Esophagus squamous epithelium (tissue), 5 donors: Measurements from ENCODE around the gene A1BG. TPM values are rescaled to one million over a fixed set of nuclear protein-coding genes. Genes with fewer than 3 reads are reported as not detected.

Experiments used
- DNase-seq: peaks from one replicate; lab custom pipeline; 2025; lab: John Stamatoyannopoulos, UW
- H3K27ac ChIP-seq, 4 donors: fragments of 200-600 bp; sonication (generic); one replicate each; pipeline ENCODE4 v1.5.1; 2016 to 2019; ENCODE audit warnings: mild to moderate bottlenecking in 1 of 4
- H3K27me3 ChIP-seq, 4 donors: fragments of 200-600 bp; sonication (generic); 1 replicate in 3 of 4; 2 replicates in 1 of 4; pipeline versions ENCODE4 v1.5.1 to v1.6.0; 2017 to 2021; ENCODE audit warnings: antibody characterized with exemption in 1 of 4
- H3K36me3 ChIP-seq, 3 donors: fragments of 200-600 bp; sonication (generic); one replicate each; pipeline ENCODE4 v1.5.1; 2016 to 2019
- H3K4me1 ChIP-seq, 3 donors: fragments of 200-600 bp; sonication (generic); one replicate each; pipeline ENCODE4 v1.5.1; 2017 to 2019
- H3K4me3 ChIP-seq, 4 donors: fragments of 200-600 bp; sonication (generic); 1 replicate in 3 of 4; 2 replicates in 1 of 4; pipeline ENCODE4 v1.5.1; 2016 to 2019; ENCODE audit warnings: mild to moderate bottlenecking in 2 of 4, moderate library complexity in 1 of 4
- H3K9me3 ChIP-seq, 3 donors: fragments of 200-600 bp; sonication (generic); one replicate each; pipeline ENCODE4 v1.5.1; 2016 to 2019
- POLR2A ChIP-seq, 4 donors: fragments of 450-650 bp; IDR thresholded peaks; one replicate each; pipeline ENCODE4 v1.6.1; 2017; ENCODE audit warnings: antibody characterized with exemption in 4 of 4, mild to moderate bottlenecking in 4 of 4, moderate library complexity in 3 of 4
- WGBS, 2 donors: methylation state at CpG; one replicate each; pipeline ENCODE4 v1.1.5; 2018; 5-methylcytosine and 5-hydroxymethylcytosine counted together
- intact Hi-C: fragments of 100-400 bp; cut with DNase I; formaldehyde crosslinking; loops from one replicate; pipeline ENCODE4 v1.15.0; 2022
- total RNA-seq, 4 donors: library from RNA; depleted of rRNA; stranded (reverse); fragments of >200 nt; gene quantifications; one replicate each; pipeline ENCODE4 v1.1.0, GENCODE V29; 2016
- TF ChIP-seq, protein P1 (sequence below), 6 experiments: fragments of 450-650 bp in 4 of 6; fragments of 200-600 bp in 2 of 6; sonication (generic) in 2 of 6; IDR thresholded peaks; one replicate each; pipeline ENCODE4 v1.5.1; 2016 to 2019; ENCODE audit warnings: antibody characterized with exemption in 6 of 6, mild to moderate bottlenecking in 4 of 6, moderate library complexity in 4 of 6
- donor health status: DM: yes; HTN: yes; CAD: no.

Gene A1BG, protein sequence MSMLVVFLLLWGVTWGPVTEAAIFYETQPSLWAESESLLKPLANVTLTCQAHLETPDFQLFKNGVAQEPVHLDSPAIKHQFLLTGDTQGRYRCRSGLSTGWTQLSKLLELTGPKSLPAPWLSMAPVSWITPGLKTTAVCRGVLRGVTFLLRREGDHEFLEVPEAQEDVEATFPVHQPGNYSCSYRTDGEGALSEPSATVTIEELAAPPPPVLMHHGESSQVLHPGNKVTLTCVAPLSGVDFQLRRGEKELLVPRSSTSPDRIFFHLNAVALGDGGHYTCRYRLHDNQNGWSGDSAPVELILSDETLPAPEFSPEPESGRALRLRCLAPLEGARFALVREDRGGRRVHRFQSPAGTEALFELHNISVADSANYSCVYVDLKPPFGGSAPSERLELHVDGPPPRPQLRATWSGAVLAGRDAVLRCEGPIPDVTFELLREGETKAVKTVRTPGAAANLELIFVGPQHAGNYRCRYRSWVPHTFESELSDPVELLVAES
- total RNA-seq, result 10 to 100 TPM in 2 of 4 donors, 1 to 10 TPM in 1, not detected in 1; 1.1 to 25.1 (median 13.9) TPM

DNA sequence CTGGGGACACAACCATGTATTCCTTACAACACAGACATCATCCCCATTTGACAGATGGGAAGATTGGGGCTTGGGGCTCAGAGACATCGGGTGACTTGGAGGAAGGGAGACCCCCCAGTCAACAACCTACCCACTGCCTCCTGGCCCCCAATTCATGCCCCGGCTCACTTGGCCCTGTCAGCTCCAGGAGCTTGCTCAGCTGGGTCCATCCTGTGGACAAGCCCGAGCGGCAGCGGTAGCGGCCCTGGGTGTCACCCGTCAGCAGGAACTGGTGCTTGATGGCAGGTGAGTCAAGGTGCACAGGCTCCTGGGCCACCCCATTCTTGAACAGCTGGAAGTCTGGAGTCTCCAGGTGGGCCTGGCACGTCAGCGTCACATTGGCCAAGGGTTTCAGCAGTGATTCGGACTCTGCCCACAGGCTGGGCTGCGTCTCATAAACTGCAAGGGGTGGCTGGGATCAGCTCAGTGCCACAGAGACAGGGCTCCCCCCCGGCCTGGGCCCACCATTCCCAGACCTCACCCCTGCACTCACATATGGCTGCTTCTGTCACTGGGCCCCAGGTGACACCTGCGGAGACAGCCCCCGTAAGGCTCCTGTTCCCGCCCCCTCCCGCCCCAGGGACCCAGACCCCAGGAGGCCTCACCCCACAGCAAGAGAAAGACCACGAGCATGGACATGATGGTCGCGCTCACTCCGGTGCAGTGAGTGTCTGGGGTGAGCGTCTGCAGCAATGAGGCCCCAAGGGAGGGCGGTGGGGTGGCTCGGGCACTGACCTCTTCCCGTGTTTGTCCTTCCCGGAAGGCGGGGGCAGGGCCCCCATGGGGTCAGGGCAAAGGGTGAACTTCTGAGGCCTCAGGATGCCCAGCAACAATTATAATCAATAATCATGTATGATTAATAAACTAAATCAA, at the start of gene A1BG:
A1BG (minus strand) TSS at position 733 of the 912 bp plus-strand sequence; CDS start at position 678, 55 bp downstream.
- Histone ChIP-seq H3K27ac (no peak within 1 kb of the TSS), H3K36me3 (peaks cover 0 to 6% (median 0%) of the 10 kb centered on the region in 3 donors), H3K4me1 (peaks cover 13 to 53% (median 20%) of the 10 kb centered on the region in 3 donors), H3K9me3 (peaks cover 0 to 10% (median 0%) of the 10 kb centered on the region in 3 donors), H3K4me3 (no peak within 1 kb of the TSS), H3K27me3 (peaks cover 0 to 63% (median 0%) of the 10 kb centered on the region in 4 donors)
- TF ChIP-seq, protein P1, sequence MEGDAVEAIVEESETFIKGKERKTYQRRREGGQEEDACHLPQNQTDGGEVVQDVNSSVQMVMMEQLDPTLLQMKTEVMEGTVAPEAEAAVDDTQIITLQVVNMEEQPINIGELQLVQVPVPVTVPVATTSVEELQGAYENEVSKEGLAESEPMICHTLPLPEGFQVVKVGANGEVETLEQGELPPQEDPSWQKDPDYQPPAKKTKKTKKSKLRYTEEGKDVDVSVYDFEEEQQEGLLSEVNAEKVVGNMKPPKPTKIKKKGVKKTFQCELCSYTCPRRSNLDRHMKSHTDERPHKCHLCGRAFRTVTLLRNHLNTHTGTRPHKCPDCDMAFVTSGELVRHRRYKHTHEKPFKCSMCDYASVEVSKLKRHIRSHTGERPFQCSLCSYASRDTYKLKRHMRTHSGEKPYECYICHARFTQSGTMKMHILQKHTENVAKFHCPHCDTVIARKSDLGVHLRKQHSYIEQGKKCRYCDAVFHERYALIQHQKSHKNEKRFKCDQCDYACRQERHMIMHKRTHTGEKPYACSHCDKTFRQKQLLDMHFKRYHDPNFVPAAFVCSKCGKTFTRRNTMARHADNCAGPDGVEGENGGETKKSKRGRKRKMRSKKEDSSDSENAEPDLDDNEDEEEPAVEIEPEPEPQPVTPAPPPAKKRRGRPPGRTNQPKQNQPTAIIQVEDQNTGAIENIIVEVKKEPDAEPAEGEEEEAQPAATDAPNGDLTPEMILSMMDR (IDR thresholded peaks at IDR 0.05), result no peak
- no peak for TF ChIP-seq POLR2A (IDR thresholded peaks at IDR 0.05)
- DNase-seq, result no peak
- intact Hi-C loops, result no loop called here
- 86% methylated on average over 9 to 11 of the region's 26 CpGs for WGBS, 2 donors

GRCh38 chr19:58401840-58402421, 48.6 kb upstream of the A1BG start:
- DNase-seq, result no peak
- peak overlapping the region in 3 of 4 donors; percentile 62 to 89 (median 85) for H3K27ac ChIP-seq
- 39 to 47% methylated on average over 15 to 23 of the region's 23 CpGs for WGBS, 2 donors
- intact Hi-C loops, result no loop called here
- peaks cover 0 to 12% (median 0%) of the 10 kb centered on the region in 4 donors for H3K27me3 ChIP-seq
- H3K9me3 ChIP-seq, result no peaks in the 10 kb centered on the region
- TF ChIP-seq POLR2A (IDR thresholded peaks at IDR 0.05), result no peak
- TF ChIP-seq, protein P1 (IDR thresholded peaks at IDR 0.05), result no peak
- H3K4me3 ChIP-seq, result peak overlapping the region; percentile 48 to 76 (median 66)
- H3K4me1 ChIP-seq, result peaks cover 13 to 47% (median 14%) of the 10 kb centered on the region in 3 donors
- H3K36me3 ChIP-seq, result no peaks in the 10 kb centered on the region

DNA sequence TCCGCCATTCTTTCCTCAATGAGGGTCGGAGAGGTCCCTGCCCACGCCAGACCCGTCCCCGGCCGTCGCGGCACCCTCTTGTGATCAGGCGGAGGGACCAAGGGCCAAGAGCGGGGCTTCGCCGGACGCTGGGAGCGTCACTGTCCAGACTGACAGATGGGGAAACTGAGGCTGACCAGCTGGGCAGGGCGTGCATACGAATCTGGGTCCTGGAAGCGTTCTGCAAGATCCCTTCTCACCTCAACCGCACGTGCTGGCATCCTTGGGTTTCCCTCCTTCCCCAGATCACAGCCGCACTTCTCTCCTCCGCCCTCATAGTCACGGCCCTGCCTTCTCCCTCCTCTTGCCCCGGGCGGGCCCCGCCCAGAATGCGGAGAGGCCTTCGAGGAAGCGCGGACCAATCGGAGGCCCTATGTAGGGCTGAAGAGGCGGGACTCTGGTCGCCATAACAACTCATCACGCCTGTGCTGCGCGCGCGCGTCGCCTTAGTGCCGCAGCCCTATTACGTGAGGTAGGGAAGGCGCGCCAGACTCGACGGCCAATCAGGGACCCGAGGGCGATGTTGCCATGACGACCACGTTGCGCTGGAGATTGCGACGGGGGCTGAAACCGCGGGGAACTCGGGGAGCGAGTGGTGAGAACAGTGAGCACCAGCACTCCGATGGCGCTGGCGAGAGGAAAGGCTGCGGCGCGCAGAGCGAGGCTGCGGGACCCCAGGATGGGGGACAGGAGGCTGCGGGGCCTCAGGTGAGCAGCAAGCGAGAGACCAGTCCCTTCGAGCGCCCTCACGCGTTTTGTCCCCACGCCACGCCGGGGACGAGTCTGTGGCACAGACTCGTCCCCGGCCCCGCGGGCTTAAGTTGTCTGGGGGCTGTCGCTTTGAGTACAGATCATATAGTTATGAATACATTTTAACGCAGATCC, 47.9 kb upstream of the A1BG start:
- TF ChIP-seq POLR2A (IDR thresholded peaks at IDR 0.05), result peak in 3 of 4 donors; percentile 29 to 81 (median 66)
- TF ChIP-seq, protein P1 (IDR thresholded peaks at IDR 0.05), result no peak
- DNase-seq, result peak; percentile 98
- Histone ChIP-seq H3K9me3 (no peaks in the 10 kb centered on the region), H3K36me3 (no peaks in the 10 kb centered on the region), H3K27me3 (peaks cover 0 to 19% (median 0%) of the 10 kb centered on the region in 4 donors), H3K27ac (peak overlapping the region; percentile 52 to 89 (median 74)), H3K4me3 (peak overlapping the region; percentile 48 to 76 (median 66)), H3K4me1 (peaks cover 17 to 49% (median 19%) of the 10 kb centered on the region in 3 donors)
- intact Hi-C loops, result no loop called here
- WGBS, 2 donors, result 1 to 4% methylated on average over 24 to 27 of the region's 80 CpGs

DNA sequence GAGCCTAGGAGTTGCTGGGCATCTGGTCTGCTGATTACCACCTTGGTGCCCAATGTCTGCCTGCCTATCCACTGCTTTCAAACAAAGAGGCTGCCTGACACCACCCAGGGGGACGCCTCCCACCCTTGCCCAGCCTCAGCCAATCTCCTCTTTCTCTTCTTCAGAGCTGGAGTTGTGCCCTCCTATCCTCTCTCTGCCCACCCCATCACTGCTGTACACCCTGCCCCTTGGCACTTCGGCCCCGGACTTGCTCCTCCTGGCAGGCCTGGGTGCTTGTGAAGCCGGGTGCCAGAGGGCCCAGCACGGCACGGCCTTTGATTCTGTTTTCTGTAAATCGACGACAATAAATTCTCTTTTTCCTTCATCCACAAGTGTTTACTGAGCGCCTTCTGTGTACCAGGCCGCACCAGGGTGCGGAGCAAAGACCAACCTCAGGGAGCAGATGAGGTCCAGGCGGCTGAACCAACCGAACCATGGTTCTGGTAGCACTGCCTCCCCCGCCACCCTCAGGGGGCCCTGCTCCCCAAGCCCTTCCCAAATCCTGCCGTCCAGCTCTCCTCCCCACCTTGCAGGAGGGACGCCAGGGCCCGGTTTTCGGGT, 47.1 kb upstream of the A1BG start:
- peak overlapping the region in 2 of 4 donors; percentile 73 to 89 for H3K27ac ChIP-seq
- DNase-seq, result no peak
- no peaks in the 10 kb centered on the region for H3K36me3 ChIP-seq
- 52 to 54% methylated on average over 17 of the region's 18 CpGs for WGBS, 2 donors
- peaks cover 0 to 26% (median 0%) of the 10 kb centered on the region in 4 donors for H3K27me3 ChIP-seq
- no peaks in the 10 kb centered on the region for H3K9me3 ChIP-seq
- intact Hi-C loops, result no loop called here
- peaks cover 22 to 56% (median 24%) of the 10 kb centered on the region in 3 donors for H3K4me1 ChIP-seq
- peak overlapping the region; percentile 26 to 76 (median 66) for H3K4me3 ChIP-seq
- TF ChIP-seq POLR2A (IDR thresholded peaks at IDR 0.05), result no peak
- TF ChIP-seq, protein P1 (IDR thresholded peaks at IDR 0.05), result no peak
